Measurements from ENCODE around the gene TYRO3.

TYRO3 gene

DNA sequence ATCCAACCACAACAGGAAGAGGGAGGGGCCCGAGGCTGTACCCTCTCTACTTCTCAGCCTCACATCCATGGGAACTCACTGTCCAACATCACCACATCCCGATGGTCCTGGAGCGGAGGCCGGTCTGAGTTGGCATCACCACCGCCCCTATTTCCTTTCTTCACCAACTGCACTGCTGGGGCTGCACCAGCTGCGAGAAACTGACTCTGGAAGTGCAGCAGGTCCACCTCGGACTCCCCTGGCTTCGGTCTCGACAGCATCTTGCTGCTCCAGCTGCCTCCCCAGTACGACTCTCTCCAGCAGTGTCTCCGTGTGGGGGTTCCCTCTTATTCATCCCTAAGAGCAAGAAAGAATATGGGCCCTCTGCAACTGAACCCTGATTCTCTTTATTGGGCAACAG lies 22.1 kb upstream of the TYRO3 start:
- Histone ChIP-seq H3K4me3 (ENCODE audit: severe bottlenecking) (no peak overlapping the region), H3K9me3 (ENCODE audit: severe bottlenecking) (no peaks in the 10 kb centered on the region), H3K4me1 (ENCODE audit: insufficient read depth, poor library complexity, severe bottlenecking) (no peaks in the 10 kb centered on the region), H3K27me3 (ENCODE audit: insufficient read depth, poor library complexity, severe bottlenecking) (no peaks in the 10 kb centered on the region), H3K36me3 (ENCODE audit: low read depth) (peaks cover 45% of the 10 kb centered on the region), H3K27ac (ENCODE audit: poor library complexity, severe bottlenecking) (no peak overlapping the region)
- ATAC-seq (ENCODE audit: low read depth): no peak
- no peak for DNase-seq (ENCODE audit: low spot score)
- TF ChIP-seq, protein P1, sequence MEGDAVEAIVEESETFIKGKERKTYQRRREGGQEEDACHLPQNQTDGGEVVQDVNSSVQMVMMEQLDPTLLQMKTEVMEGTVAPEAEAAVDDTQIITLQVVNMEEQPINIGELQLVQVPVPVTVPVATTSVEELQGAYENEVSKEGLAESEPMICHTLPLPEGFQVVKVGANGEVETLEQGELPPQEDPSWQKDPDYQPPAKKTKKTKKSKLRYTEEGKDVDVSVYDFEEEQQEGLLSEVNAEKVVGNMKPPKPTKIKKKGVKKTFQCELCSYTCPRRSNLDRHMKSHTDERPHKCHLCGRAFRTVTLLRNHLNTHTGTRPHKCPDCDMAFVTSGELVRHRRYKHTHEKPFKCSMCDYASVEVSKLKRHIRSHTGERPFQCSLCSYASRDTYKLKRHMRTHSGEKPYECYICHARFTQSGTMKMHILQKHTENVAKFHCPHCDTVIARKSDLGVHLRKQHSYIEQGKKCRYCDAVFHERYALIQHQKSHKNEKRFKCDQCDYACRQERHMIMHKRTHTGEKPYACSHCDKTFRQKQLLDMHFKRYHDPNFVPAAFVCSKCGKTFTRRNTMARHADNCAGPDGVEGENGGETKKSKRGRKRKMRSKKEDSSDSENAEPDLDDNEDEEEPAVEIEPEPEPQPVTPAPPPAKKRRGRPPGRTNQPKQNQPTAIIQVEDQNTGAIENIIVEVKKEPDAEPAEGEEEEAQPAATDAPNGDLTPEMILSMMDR (IDR thresholded peaks at IDR 0.05; ENCODE audit: poor library complexity, severe bottlenecking): no peak

DNA sequence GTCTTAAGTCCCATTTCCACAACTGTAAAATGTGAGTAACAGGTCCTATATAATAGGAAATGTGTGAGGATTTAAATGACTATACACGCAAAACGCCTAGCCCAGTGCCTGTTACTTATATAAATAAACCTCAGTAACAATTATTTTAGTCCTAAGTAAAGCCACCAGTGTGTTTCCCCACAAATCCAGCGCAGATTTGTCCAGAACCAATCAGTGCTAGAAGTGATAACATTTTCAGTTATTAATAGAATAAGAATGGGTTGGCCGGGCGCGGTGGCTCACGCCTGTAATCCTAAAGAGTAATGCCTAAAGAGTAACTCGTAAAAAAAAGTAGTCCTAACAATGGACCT lies 15.5 kb upstream of the TYRO3 start:
- ATAC-seq (ENCODE audit: low read depth) (no peak), DNase-seq (ENCODE audit: low spot score) (no peak)
- Histone ChIP-seq H3K9me3 (ENCODE audit: severe bottlenecking) (no peaks in the 10 kb centered on the region), H3K36me3 (ENCODE audit: low read depth) (peaks cover 9% of the 10 kb centered on the region), H3K27me3 (ENCODE audit: insufficient read depth, poor library complexity, severe bottlenecking) (no peaks in the 10 kb centered on the region), H3K4me3 (ENCODE audit: severe bottlenecking) (peak overlapping the region; percentile 77), H3K27ac (ENCODE audit: poor library complexity, severe bottlenecking) (peak overlapping the region; percentile 55), H3K4me1 (ENCODE audit: insufficient read depth, poor library complexity, severe bottlenecking) (peaks cover 2% of the 10 kb centered on the region)
- TF ChIP-seq, protein P1 (IDR thresholded peaks at IDR 0.05; ENCODE audit: poor library complexity, severe bottlenecking): no peak

DNA sequence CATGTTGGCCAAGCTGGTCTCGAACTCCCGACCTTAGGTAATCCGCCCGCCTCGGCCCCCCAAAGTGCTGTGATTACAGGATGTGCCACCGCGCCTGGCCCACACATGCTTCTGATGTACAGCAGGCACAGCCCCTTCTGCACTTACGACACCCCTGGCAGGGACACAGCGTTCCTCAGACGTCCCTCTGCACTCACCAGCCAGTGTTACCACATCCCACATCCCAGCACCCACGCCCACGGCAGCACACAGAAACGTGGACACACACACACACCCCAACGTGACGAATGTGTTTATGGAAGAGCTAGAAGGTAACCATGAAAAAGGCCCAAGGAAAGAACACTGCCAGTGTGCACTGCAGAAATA lies 14.4 kb upstream of the TYRO3 start:
- H3K4me1 ChIP-seq (ENCODE audit: insufficient read depth, poor library complexity, severe bottlenecking): peaks cover 2% of the 10 kb centered on the region
- no peaks in the 10 kb centered on the region for H3K9me3 ChIP-seq (ENCODE audit: severe bottlenecking)
- H3K36me3 ChIP-seq (ENCODE audit: low read depth): peaks cover 9% of the 10 kb centered on the region
- ATAC-seq (ENCODE audit: low read depth) (no peak), DNase-seq (ENCODE audit: low spot score) (peak; percentile 68)
- H3K27me3 ChIP-seq (ENCODE audit: insufficient read depth, poor library complexity, severe bottlenecking): no peaks in the 10 kb centered on the region
- H3K27ac ChIP-seq (ENCODE audit: poor library complexity, severe bottlenecking): peak overlapping the region; percentile 55
- TF ChIP-seq, protein P1 (IDR thresholded peaks at IDR 0.05; ENCODE audit: poor library complexity, severe bottlenecking): no peak
- H3K4me3 ChIP-seq (ENCODE audit: severe bottlenecking): peak overlapping the region; percentile 77

DNA sequence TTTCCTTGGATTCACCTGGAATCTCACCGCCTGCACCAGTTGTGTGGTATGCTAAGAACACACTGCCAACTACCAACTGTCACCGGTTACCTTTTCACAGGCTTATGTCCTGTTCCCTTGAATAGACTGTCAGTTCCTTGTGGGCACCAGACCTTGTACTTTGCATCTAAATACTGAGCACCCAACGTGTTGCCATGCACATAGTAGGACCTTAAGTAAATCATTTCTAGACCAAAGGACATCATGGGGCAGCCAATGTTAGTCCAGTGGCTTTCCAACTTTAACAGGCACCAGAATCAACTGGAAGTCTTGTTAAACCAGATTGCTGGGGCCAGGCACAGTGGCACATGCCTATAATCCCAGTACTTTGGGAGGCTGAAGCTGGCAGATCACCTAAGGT lies 13.8 kb upstream of the TYRO3 start:
- H3K4me1 ChIP-seq (ENCODE audit: insufficient read depth, poor library complexity, severe bottlenecking): peaks cover 2% of the 10 kb centered on the region
- H3K9me3 ChIP-seq (ENCODE audit: severe bottlenecking): no peaks in the 10 kb centered on the region
- H3K27ac ChIP-seq (ENCODE audit: poor library complexity, severe bottlenecking): no peak overlapping the region
- TF ChIP-seq, protein P1 (IDR thresholded peaks at IDR 0.05; ENCODE audit: poor library complexity, severe bottlenecking): no peak
- ATAC-seq (ENCODE audit: low read depth) (no peak), DNase-seq (ENCODE audit: low spot score) (no peak)
- H3K4me3 ChIP-seq (ENCODE audit: severe bottlenecking): no peak overlapping the region
- H3K27me3 ChIP-seq (ENCODE audit: insufficient read depth, poor library complexity, severe bottlenecking): no peaks in the 10 kb centered on the region
- peaks cover 9% of the 10 kb centered on the region for H3K36me3 ChIP-seq (ENCODE audit: low read depth)

DNA sequence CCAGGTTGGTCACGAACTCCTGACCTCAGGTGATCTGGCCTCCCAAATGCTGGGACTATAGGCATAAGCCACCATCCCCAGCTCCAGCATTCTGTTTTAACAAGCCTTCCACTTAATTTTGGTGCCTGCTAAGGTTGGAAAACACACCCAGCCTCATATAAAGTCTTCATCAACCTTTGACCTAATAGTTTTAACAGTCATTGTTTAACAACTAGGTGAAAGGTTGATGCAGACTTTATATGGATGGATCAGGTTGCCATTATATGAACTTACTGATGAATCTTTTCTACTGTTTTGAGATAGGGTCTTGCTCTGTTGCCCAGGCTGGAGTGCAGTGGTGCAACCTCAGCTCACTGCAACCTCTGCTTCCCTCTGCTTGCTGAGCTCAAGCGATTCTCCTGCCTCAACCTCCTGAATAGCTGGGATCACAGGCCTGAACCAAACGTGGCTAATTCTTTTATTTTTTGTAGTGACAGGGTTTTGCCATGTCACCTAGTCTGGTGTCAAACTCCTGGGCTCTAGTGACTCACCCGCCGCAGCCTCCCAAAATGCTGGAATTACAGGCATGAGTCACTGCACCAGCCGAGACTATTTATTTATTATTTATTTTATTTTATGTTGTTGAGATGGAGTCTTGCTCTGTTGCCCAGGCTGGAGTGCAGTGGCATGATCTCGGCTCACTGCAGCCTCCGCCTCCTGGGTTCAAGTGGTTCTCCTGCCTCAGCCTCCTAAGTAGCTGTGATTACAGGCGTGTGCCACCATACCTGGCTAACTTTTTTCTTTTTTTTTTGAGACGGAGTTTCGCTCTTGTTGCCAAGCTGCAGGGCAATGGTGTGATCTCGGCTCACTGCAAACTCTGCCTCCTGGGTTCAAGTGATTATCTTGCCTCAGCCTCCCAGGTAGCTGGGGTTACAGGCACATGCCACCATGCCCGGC lies 11.9 kb upstream of the TYRO3 start:
- H3K4me3 ChIP-seq (ENCODE audit: severe bottlenecking): no peak overlapping the region
- TF ChIP-seq, protein P1 (IDR thresholded peaks at IDR 0.05; ENCODE audit: poor library complexity, severe bottlenecking): no peak
- peaks cover 7% of the 10 kb centered on the region for H3K36me3 ChIP-seq (ENCODE audit: low read depth)
- H3K9me3 ChIP-seq (ENCODE audit: severe bottlenecking): no peaks in the 10 kb centered on the region
- H3K27me3 ChIP-seq (ENCODE audit: insufficient read depth, poor library complexity, severe bottlenecking): no peaks in the 10 kb centered on the region
- no peak for ATAC-seq (ENCODE audit: low read depth)
- peaks cover 2% of the 10 kb centered on the region for H3K4me1 ChIP-seq (ENCODE audit: insufficient read depth, poor library complexity, severe bottlenecking)
- no peak overlapping the region for H3K27ac ChIP-seq (ENCODE audit: poor library complexity, severe bottlenecking)
- peak; percentile 66 for DNase-seq (ENCODE audit: low spot score)

Measured in RWPE2 (cell line).